A673 (cell line): ENCODE results near the gene HDDC2. TPM values are rescaled to one million over a fixed set of nuclear protein-coding genes. Genes with fewer than 3 reads are reported as not detected.

ENCODE experiments used
- BruUV-seq: library from RNA; stranded (reverse); fragments of 400-500 nt; replicated peaks from 2 replicates; lab custom pipeline; 2021; lab: Mats Ljungman, UMichigan
- CTCF ChIA-PET: fragments of 300-600 bp; sonication (Branson Sonifier 250); formaldehyde crosslinking; loops from one replicate; lab custom pipeline; 2022; ENCODE audit warnings: antibody characterized with exemption; lab: Charles Lee
- POLR2A ChIA-PET: fragments of 300-600 bp; sonication (Branson Sonifier 250); formaldehyde crosslinking; loops from one replicate; lab custom pipeline; 2022; ENCODE audit warnings: antibody characterized with exemption; ENCODE audit not compliant: low non-redundant PET; lab: Charles Lee
- DNase-seq: peaks from one replicate; pipeline ENCODE4 v3.0.0-alpha.2; 2015; ENCODE audit warnings: low spot score
- H3K27ac ChIP-seq: fragments of 200-600 bp; sonication (generic); 2 replicates; pipeline ENCODE4 v1.5.1; 2016; ENCODE audit warnings: mixed run types, low read depth, mild to moderate bottlenecking, mixed read lengths, antibody characterized with exemption, low read length; ENCODE audit not compliant: poor library complexity, severe bottlenecking
- H3K27me3 ChIP-seq: fragments of 200-600 bp; sonication (generic); replicated peaks from 2 replicates; pipeline ENCODE4 v1.6.1; 2017; ENCODE audit warnings: mixed run types, low read depth, mild to moderate bottlenecking, mixed read lengths, antibody characterized with exemption, low read length; ENCODE audit not compliant: insufficient read depth, poor library complexity
- H3K36me3 ChIP-seq: fragments of 200-600 bp; sonication (generic); 2 replicates; pipeline ENCODE4 v1.6.1; 2016; ENCODE audit warnings: mixed run types, mild to moderate bottlenecking, mixed read lengths, antibody characterized with exemption, low read length; ENCODE audit not compliant: insufficient read depth, poor library complexity, severe bottlenecking
- H3K4me1 ChIP-seq: fragments of 200-600 bp; sonication (generic); 2 replicates; pipeline ENCODE4 v1.6.1; 2017; ENCODE audit warnings: mixed run types, mild to moderate bottlenecking, mixed read lengths, antibody characterized with exemption, low read length; ENCODE audit not compliant: insufficient read depth, poor library complexity, severe bottlenecking
- H3K4me3 ChIP-seq: fragments of 200-600 bp; sonication (generic); 2 replicates; pipeline ENCODE4 v1.5.1; 2016; ENCODE audit warnings: low read depth, mixed run types, mild to moderate bottlenecking, mixed read lengths, low read length; ENCODE audit not compliant: poor library complexity, severe bottlenecking
- H3K9me3 ChIP-seq: fragments of 200-600 bp; sonication (generic); 2 replicates; pipeline ENCODE4 v1.6.1; 2016; ENCODE audit warnings: mixed run types, low read depth, mild to moderate bottlenecking, mixed read lengths, antibody characterized with exemption, low read length; ENCODE audit not compliant: poor library complexity, severe bottlenecking
- CTCF ChIP-seq: fragments of 300-800, 200-600 bp; sonication (generic); conservative IDR thresholded peaks from 2 replicates; pipeline ENCODE4 v1.5.1; 2017; ENCODE audit warnings: low read depth, mild to moderate bottlenecking, antibody characterized with exemption, low read length, moderate library complexity, mixed read lengths
- EZH2 ChIP-seq: fragments of 200-600 bp; sonication (generic); IDR thresholded peaks from 2 replicates; pipeline ENCODE4 v1.6.1; 2017; ENCODE audit warnings: borderline replicate concordance, low read depth, mild to moderate bottlenecking, mixed read lengths, antibody characterized with exemption, low read length; ENCODE audit not compliant: poor library complexity, severe bottlenecking
- intact Hi-C: fragments of 100-400 bp; cut with micrococcal nuclease; formaldehyde crosslinking; loops from one replicate; pipeline ENCODE4 v1.10.0; 2022; ENCODE audit not compliant: unreplicated experiment
- total RNA-seq: library from RNA; stranded (reverse); gene quantifications from 2 replicates; pipeline ENCODE4 v1.2.3, GENCODE V29; 2021

HDDC2 gene
- total RNA-seq, 1 experiment from 2014 or later, result 87.6 TPM

- Histone ChIP-seq H3K4me1 (no peaks in the 10 kb centered on the region), H3K27me3 (no peaks in the 10 kb centered on the region), H3K4me3 (no peak overlapping the region), H3K27ac (no peak overlapping the region), H3K36me3 (no peaks in the 10 kb centered on the region), H3K9me3 (no peaks in the 10 kb centered on the region)
- ChIA-PET POLR2A (no interaction called here), CTCF (no interaction called here)
- DNase-seq, result no peak
- no TSS peak for BruUV-seq
- intact Hi-C loops, result no loop called here
- TF ChIP-seq EZH2, result no peak
- no peak for TF ChIP-seq CTCF
Observed at GRCh38 chr6:125264476-125264875, 37.3 kb downstream of the HDDC2 start.

GRCh38 chr6:125262016-125263013 lies 39.5 kb downstream of the HDDC2 start:
- intact Hi-C loops, result no loop called here

GRCh38 chr6:125259354-125259736 lies 42.4 kb downstream of the HDDC2 start:
- CTCF ChIA-PET, result no interaction called here
- no peak for DNase-seq
- POLR2A ChIA-PET, result no interaction called here
- H3K4me3 ChIP-seq, result no peak overlapping the region
- intact Hi-C loops, result no loop called here
- TF ChIP-seq EZH2 (no peak), CTCF (no peak)
- no peaks in the 10 kb centered on the region for H3K9me3 ChIP-seq
- H3K36me3 ChIP-seq, result no peaks in the 10 kb centered on the region
- no TSS peak for BruUV-seq
- H3K4me1 ChIP-seq, result no peaks in the 10 kb centered on the region
- no peaks in the 10 kb centered on the region for H3K27me3 ChIP-seq
- no peak overlapping the region for H3K27ac ChIP-seq

More at GRCh38 chr6:125262016-125263013, 39.5 kb downstream of the HDDC2 start:
- no peaks in the 10 kb centered on the region for H3K4me1 ChIP-seq
- TF ChIP-seq CTCF, result no peak
- TF ChIP-seq EZH2, result no peak
- no peak overlapping the region for H3K4me3 ChIP-seq
- no TSS peak for BruUV-seq
- DNase-seq, result no peak
- H3K9me3 ChIP-seq, result no peaks in the 10 kb centered on the region
- no peaks in the 10 kb centered on the region for H3K27me3 ChIP-seq
- ChIA-PET POLR2A (no interaction called here), CTCF (no interaction called here)
- no peaks in the 10 kb centered on the region for H3K36me3 ChIP-seq
- no peak overlapping the region for H3K27ac ChIP-seq
